ENCODE measurements around the gene IGSF9. TPM values are rescaled to one million over a fixed set of nuclear protein-coding genes. Genes with fewer than 3 reads are reported as not detected.
A peak's percentile ranks its signal among the peaks of the same experiment; 100 is the strongest.
"Not testable (repeated sequence)": the region's sequence is repeated elsewhere in the genome, so short reads cannot be mapped to it uniquely, and the experiment has no call there.

The IGSF9 gene
- total RNA-seq, 1 donor from 2014 or later: 0.16 TPM

DNA sequence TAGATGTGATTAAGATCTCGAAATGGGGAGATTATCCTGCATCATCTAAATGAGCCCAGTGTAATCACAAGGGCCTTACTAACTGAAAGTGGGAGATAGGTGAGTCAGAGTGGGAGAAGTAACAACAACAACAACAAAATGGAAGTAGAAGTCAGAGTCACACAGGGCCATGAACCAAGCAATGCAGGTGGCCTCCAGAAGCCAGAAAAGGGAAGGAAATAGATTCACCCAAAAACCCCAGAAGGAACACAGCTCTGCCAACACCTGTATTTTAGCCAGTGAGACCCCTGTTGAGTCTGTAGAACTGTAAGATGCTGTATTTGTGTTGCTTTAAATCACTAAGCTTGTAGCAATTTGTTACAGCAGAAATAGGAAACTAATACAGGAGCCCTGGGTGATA, 24.2 kb downstream of the IGSF9 start:
- DNase-seq (ENCODE audit: low read depth): no peak

DNA sequence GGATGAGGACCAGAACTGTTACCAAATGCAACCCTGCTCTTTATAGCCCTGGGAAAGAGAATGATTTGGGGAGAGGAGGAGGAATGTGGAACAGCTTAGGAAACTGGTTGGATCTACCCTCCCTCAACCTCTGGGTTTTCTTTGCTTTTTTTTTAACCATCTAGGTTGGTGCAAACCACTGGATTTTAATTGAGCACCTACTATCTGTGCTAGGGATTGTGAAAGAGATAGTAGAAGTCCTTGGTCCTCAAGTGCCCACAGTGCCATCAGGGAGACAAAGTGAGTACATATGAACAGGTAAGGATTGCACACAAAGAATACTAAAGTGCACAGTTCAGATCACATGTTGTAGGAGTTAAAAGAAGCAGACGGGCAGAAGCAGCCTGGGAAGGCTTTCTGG, 24.8 kb downstream of the IGSF9 start:
- DNase-seq (ENCODE audit: low read depth): no peak

DNA sequence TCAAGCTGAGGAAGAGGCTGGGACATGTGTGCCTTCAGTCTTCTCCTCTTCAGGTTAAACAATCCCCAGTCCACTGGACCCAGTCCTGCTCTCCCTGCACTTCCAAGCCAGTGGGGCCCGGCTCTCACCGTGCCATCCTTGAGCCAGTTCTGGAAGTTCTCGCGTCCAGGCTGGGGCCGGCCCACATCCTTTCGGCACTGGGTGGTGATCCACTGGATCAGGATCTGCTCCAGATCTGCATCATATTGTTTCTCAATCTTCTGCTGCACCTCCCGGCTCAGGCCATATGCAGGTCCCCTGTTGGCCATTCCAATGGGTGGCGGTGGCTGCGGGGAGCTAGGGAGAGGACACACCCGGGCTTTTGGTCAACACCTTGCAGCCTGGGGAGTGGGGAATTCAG, 25.2 kb downstream of the IGSF9 start:
- no peak for DNase-seq (ENCODE audit: low read depth)

- no peak for DNase-seq (ENCODE audit: low read depth)
Measured at GRCh38 chr1:159919236-159919865, 26.1 kb downstream of the IGSF9 start.

DNA sequence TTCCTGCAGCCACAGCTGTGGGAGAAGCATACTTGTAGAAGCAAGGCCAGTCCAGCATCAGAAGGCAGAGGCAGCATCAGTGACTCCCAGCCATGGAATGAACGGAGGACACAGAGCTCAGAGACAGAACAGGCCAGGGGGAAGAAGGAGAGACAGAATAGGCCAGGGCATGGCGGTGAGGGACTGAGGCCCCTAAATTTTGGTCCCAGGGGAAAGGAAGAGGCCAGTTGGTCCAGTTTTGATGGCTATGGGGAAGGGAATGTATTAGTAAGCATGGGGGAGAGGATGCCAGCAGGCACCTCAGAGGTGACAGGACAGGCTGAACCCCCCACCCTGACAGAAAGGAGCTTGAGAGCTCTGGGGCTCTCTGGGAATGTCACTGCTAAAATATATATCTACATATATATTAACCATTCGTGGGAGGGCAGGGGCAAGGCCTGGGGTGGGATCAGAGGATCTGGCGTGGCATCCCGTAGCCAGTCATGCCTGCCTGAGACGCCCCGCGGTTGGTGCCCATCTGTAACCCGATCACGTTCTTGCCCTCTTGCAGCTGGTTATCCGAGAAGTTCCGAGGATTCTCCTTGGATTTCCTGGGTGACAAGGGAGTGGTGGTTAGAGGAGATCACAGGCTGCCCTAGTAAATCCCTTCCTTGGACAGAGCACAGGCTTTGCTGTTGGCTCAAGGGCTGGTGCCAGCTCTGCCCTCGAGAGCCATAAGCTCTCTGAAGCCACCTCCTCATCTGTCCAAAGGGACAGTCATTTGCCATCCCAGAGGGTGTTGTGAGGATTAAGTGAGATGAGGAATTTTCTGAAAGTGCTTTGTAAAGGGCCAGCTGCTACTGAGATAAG, 26.8 kb downstream of the IGSF9 start:
- peak; percentile 59 for DNase-seq (ENCODE audit: low read depth)

GRCh38 chr1:159917533-159918351, 27.7 kb downstream of the IGSF9 start:
- DNase-seq (ENCODE audit: low read depth): peak; percentile 63

DNA sequence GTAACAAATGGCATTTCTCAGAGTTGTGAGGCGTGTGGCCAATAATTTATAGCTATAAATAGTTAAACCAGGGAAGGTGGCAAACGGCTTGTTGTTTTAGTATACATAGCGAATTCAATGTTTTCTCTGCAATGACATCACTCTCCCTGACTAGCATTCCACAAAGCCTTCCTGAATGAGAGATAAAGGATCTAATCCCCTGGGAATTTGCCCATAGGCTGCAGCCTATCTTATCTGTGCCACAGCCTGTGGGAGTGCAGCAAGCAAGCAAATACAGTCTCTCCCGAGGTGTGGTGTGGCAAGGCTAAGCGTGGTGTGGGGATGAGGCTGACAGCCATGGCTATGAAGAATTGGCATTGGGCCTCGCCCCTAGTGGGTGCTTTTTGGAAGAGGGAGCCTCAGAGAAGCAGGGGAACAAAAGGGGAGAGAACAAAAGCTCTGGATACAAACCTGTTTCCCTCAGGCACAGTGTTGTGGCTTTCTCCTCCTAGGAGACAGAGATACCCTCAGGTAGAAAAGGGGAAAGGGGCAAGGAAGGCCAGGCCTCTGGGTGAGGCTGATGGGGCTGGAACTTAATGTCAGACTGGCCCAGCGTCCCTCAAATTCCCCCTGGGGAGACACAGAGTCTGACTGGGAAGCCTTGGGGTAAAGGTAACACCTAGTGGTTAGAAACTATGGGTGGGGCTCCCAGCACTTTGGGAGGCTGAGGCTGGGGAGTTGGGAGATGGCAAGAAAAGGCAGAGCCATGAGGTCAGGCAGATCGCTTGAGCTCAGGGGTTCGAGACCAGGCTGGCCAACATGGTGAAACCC, 29.0 kb downstream of the IGSF9 start:
- DNase-seq (ENCODE audit: low read depth): peak; percentile 20

DNA sequence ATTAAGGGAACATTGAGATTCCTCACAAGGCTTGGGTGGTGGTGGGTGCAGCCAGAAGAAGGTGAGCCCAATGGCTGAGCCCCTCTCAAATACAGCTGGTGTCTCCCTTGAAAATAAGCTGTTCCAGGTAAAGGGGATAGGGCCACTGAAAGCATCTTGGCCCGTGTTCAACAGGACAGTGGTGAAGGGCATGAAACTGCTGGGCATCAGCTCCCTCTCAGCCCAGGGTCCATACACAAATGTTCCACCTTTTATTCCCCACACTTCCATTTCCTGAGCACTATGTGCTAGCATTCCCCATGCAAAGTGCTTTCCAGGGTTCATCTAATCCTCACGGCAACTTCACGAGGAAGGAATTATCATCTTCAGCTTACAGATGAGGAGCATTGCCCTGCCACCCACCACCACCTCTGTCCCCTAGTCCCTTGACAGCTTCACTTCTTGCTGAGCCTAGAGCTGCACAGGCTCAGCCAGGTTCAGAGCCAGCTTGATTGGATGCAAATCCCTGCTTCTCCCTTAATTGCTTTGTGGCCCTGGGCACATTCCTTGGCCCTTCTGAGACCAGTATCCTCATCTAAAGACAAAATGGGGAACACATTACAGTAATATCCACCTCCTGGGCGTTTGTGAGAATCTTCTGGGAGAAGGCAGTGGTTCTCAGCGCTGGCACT, 29.7 kb downstream of the IGSF9 start:
- DNase-seq (ENCODE audit: low read depth): no peak

GRCh38 chr1:159914252-159915018, 31.0 kb downstream of the IGSF9 start:
- DNase-seq (ENCODE audit: low read depth): no peak

DNA sequence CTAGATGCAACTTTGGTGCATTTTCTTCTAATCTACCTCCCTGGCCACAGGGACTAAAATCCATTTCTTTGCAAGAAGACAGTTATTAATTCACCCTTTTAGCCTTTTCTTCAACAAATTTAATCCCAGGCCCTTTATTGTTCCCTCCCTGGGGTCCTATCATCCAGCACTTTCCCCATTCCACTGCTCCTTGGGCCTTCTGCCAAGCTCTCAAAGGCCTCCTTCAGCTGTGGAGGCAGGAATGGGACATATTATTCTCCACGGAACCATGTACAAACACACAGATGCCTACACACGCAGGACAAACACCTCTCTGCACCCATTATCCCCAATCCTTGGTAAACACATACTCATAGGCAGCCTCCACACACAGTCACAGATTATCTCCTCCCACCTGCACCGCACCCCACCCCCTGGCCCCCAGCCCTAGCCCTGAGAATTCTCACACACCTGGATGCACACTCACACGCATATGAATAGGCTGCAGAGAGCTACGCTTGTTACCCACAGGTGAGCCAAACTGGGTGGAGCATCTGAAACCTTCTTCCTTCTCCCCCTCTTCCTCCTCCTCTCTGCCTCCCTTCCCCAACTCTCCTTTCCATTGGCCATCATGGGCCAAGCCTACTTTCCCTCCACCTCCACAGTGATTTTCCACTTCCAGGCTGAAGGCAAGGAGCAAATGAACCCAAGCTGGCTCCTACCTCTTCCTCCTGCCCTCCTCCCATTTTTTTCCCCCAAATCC, 31.8 kb downstream of the IGSF9 start:
- DNase-seq (ENCODE audit: low read depth): no peak

- no peak for DNase-seq (ENCODE audit: low read depth)
Measured at GRCh38 chr1:159911326-159912070, 33.9 kb downstream of the IGSF9 start.

DNA sequence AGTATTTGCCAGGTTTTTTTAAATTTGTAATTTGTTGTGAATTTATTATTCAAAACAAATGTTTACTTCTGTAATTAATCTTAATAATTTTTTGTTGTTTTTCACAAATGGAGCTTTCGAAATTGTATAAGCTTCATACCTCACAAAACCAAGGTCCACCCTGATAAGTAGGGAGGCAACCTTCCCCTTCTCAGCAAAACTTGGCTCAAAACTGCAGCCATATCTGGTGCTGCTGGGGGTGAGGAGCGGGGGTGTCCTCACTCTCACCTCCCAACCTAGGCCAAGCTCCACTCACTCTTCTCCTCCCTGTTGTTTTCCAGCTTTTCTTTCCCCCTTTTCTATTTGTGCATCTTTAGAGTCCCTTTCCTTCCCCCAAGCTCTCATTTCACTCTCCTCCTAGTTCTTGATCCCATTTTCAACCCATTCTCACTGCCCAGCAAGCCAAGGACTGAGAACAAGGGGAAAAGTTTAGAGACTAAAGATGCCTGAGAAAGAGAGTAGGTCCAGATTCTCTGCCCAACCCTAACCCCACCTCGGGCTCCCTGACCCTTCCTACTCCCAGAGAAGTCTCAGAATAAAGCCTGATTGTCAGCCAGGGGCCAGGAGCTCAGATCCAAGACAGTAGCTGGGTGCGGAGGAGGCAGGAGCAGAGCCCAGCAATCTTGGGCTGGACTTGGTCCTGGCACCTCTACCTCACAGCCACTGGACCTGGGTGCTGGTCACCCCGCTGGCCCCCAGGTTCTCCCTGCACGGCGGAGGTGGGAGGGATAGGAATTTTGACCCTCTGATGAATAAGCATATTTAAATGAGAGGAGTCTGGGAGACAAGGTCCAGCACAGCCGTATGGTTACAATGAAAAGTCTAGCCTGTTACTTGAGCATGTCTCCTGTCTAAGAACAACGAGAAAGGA, 37.1 kb downstream of the IGSF9 start:
- no peak for DNase-seq (ENCODE audit: low read depth)

- DNase-seq (ENCODE audit: low read depth): no peak
Measured at GRCh38 chr1:159906960-159907359, 38.5 kb downstream of the IGSF9 start.

DNA sequence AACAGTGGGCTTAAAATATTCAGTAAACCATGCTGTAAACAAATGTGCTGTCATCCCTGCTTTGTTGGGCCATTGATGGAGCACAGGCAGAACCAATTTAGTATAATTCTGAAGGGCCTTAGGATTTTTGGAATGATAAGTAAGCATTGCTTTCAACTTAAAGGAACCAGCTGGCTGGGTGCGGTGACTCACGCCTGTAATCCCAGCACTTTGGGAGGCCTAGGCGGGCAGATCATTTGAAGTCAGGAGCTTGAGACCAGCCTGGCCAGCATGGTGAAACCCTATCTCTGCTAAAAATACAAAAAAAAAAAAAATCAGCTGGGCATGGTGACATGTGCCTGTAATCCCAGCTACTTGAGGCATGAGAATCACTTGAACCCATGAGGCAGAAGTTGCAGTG, 41.4 kb downstream of the IGSF9 start:
- DNase-seq (ENCODE audit: low read depth): not testable (repeated sequence)

DNA sequence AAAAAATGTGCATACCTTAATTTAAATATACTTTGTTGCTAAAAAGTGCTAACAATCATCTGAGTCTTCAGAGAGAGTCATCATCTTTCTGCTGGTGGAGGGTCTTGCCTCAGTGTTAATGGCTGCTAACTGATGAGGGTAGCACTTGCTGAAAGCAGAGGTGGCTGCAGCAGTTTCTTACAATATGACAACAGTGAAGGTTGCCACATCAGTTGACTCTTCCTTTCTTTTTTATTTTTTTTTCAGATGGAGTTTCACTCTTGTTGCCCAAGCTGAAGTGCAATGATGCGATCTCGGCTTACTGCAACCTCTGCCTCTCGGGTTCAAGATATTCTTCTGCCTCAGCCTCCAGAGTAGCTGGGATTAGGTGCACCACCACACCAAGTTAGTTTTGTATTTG, 42.9 kb downstream of the IGSF9 start:
- DNase-seq (ENCODE audit: low read depth): no peak

DNA sequence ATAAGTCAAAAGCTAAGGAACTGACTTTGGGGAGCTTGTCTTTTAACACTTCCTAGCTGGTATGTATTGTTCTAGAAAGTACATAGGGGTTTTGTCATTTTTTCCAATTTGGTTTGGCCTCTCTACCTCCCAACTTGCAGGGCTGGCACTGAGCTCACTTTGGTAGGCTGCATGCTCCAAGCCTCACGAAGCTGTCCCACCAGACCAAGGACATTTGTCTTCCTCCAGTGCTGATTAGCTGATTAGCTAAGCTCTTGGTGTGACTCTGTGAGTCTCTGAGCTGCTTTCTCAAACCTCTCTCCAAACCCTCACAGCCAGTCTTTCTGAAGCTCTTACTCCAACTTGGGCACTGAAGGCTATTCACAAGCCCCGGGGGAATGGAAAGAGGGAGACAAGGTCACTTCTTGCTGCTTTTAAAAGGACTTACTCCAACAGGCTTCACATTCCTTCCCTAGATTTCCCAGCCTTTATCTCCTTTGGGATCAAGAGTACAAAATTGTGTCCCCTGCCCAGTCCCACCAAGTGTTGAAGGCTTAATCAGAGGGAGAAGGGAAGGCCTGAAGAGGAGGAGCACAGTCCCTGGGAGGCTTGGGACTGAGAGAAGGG, 44.6 kb downstream of the IGSF9 start:
- no peak for DNase-seq (ENCODE audit: low read depth)

All from myocyte (in vitro differentiated cells).